Thyroid gland (tissue), 4 donors: ENCODE results near the gene EGF.

Source experiments
- CTCF ChIP-seq, 6 experiments: fragments of 200-600 bp in 3 of 6; fragments of 450-650 bp in 3 of 6; sonication (generic) in 3 of 6; IDR thresholded peaks; one replicate each; pipeline ENCODE4 v1.5.1; 2016 to 2019; ENCODE audit warnings: antibody characterized with exemption in 6 of 6, mild to moderate bottlenecking in 2 of 6, inconsistent platforms in 1 of 6, moderate library complexity in 1 of 6
- POLR2A ChIP-seq, 2 donors: fragments of 450-650 bp; IDR thresholded peaks; one replicate each; pipeline ENCODE4 v1.6.1; 2017; ENCODE audit warnings: antibody characterized with exemption in 2 of 2, mild to moderate bottlenecking in 2 of 2, moderate library complexity in 1 of 2

DNA sequence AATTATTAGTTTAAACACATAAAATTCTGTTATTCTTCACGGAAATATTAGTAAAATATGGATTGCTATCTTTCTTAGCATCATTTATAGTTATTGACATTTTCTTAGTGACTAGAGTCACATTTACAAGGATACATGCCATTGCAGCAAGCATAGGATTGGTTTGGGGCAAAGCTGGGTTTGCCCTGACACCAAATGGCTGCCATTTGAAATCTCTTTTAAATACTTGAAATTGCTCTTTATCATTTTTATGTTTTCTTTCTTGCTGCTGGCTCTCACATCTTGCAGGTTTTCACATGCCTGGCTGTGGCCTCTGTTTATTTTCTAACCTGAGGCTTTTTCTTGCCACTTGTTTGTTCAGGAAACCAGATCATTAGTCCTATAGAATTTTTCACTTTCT is 39.9 kb downstream of the EGF start:
- TF ChIP-seq CTCF (IDR thresholded peaks at IDR 0.05) (no peak), POLR2A (IDR thresholded peaks at IDR 0.05) (no peak)
